Globus pallidus (tissue), 1 donor: Measurements from ENCODE around the gene PSME1.
A peak's percentile ranks its signal among the peaks of the same experiment; 100 is the strongest.

ENCODE experiments used
- DNase-seq: peaks from one replicate; pipeline ENCODE4 v3.0.0-alpha.2; 2015; ENCODE audit warnings: low spot score

The PSME1 gene

GRCh38 chr14:24176599-24176998 lies 40.6 kb downstream of the PSME1 start:
- no peak for DNase-seq

- no peak for DNase-seq
These were observed 41.2 kb downstream of the PSME1 start for GRCh38 chr14:24177041-24177825.

- DNase-seq = no peak
These were observed 41.9 kb downstream of the PSME1 start for GRCh38 chr14:24177891-24178290.

- DNase-seq = no peak
These were observed 42.6 kb downstream of the PSME1 start for GRCh38 chr14:24178399-24179178.

GRCh38 chr14:24179294-24179960 lies 43.4 kb downstream of the PSME1 start:
- no peak for DNase-seq

- peak; percentile 78 for DNase-seq
These were observed 44.2 kb downstream of the PSME1 start for GRCh38 chr14:24179961-24180796.

- DNase-seq = no peak
These were observed 45.5 kb downstream of the PSME1 start for GRCh38 chr14:24181371-24182077.

GRCh38 chr14:24182110-24182882 lies 46.3 kb downstream of the PSME1 start:
- no peak for DNase-seq

GRCh38 chr14:24183014-24183481 lies 47.1 kb downstream of the PSME1 start:
- DNase-seq = no peak

- DNase-seq = no peak
These were observed 48.3 kb downstream of the PSME1 start for GRCh38 chr14:24184104-24184970.

GRCh38 chr14:24185026-24185425 lies 49.0 kb downstream of the PSME1 start:
- no peak for DNase-seq

- DNase-seq = no peak
These were observed 49.7 kb downstream of the PSME1 start for GRCh38 chr14:24185741-24186140.

- no peak for DNase-seq
These were observed 51.0 kb downstream of the PSME1 start for GRCh38 chr14:24186831-24187538.

GRCh38 chr14:24187539-24187915 lies 51.5 kb downstream of the PSME1 start:
- DNase-seq = no peak
